DOHH2 (cell line): ENCODE measurements around the gene PTPA.

Source experiments
- H3F3A ChIP-seq: fragments of 200-600 bp; sonication (generic), shearing (Covaris generic); 2 replicates; pipeline ENCODE4 v1.6.0; 2016; ENCODE audit warnings: antibody characterized with exemption, mild to moderate bottlenecking; ENCODE audit not compliant: control insufficient read depth, insufficient read depth
- H3K27ac ChIP-seq: fragments of 200-600 bp; sonication (generic); 2 replicates; pipeline ENCODE4 v1.5.1; 2014; ENCODE audit warnings: low read depth, mild to moderate bottlenecking, low read length, moderate library complexity
- H3K27me3 ChIP-seq: fragments of 200-600 bp; sonication (generic); 2 replicates; pipeline ENCODE4 v1.6.1; 2014; ENCODE audit warnings: mild to moderate bottlenecking, low read length, mixed read lengths; ENCODE audit not compliant: control insufficient read depth
- H3K36me3 ChIP-seq: fragments of 200-600 bp; sonication (generic); 2 replicates; pipeline ENCODE4 v1.6.1; 2014; ENCODE audit warnings: mild to moderate bottlenecking, low read length, moderate library complexity, mixed read lengths; ENCODE audit not compliant: control insufficient read depth
- H3K4me1 ChIP-seq: fragments of 200-600 bp; sonication (generic); 2 replicates; pipeline ENCODE4 v1.6.1; 2014; ENCODE audit warnings: mild to moderate bottlenecking, low read length, mixed read lengths; ENCODE audit not compliant: control insufficient read depth
- H3K4me2 ChIP-seq: fragments of 200-600 bp; sonication (generic); 2 replicates; pipeline ENCODE4 v1.6.0; 2014; ENCODE audit warnings: mild to moderate bottlenecking, low read length, moderate library complexity
- H3K4me3 ChIP-seq: fragments of 200-600 bp; sonication (generic); 2 replicates; pipeline ENCODE4 v1.5.1; 2014; ENCODE audit warnings: mild to moderate bottlenecking, low read length, mixed read lengths
- H3K79me2 ChIP-seq: fragments of 200-600 bp; sonication (generic); 2 replicates; pipeline ENCODE4 v1.6.1; 2014; ENCODE audit warnings: mild to moderate bottlenecking, low read length, mixed read lengths; ENCODE audit not compliant: control insufficient read depth
- H3K9me2 ChIP-seq: fragments of 200-600 bp; sonication (generic); replicated peaks from 2 replicates; pipeline ENCODE4 v1.6.1; 2014; ENCODE audit warnings: mild to moderate bottlenecking, low read length, mixed read lengths; ENCODE audit not compliant: control insufficient read depth
- H3K9me3 ChIP-seq: fragments of 200-600 bp; sonication (generic); 2 replicates; pipeline ENCODE4 v1.6.1; 2014; ENCODE audit warnings: antibody characterized with exemption, low read length, mixed read lengths; ENCODE audit not compliant: control insufficient read depth, insufficient read depth
- H4K20me1 ChIP-seq: fragments of 200-600 bp; sonication (generic); 2 replicates; pipeline ENCODE4 v1.6.0; 2014; ENCODE audit warnings: low read depth, mild to moderate bottlenecking, antibody characterized with exemption, low read length, moderate library complexity; ENCODE audit not compliant: control insufficient read depth, insufficient read depth
- EZH2phosphoT487 ChIP-seq: fragments of 200-600 bp; sonication (generic); IDR thresholded peaks from 2 replicates; pipeline ENCODE4 v1.6.1; 2017; ENCODE audit warnings: borderline replicate concordance, mild to moderate bottlenecking, antibody characterized with exemption, low read length, moderate library complexity, mixed read lengths
- TF ChIP-seq, protein P1 (sequence below): fragments of 200-600 bp; sonication (generic); IDR thresholded peaks from one replicate; pipeline ENCODE4 v1.5.1; 2014; ENCODE audit warnings: antibody characterized with exemption, mild to moderate bottlenecking, low read depth, low read length; ENCODE audit not compliant: poor library complexity, severe bottlenecking

PTPA gene

GRCh38 chr9:129175515-129175824 is 64.3 kb downstream of the PTPA start:
- Histone ChIP-seq H3K9me2 (no peaks in the 10 kb centered on the region), H3K27me3 (peaks cover 74% of the 10 kb centered on the region), H3F3A (peaks cover 7% of the 10 kb centered on the region; the same call in 1 of the 2 replicates), H3K79me2 (no peaks in the 10 kb centered on the region), H3K4me1 (peaks cover 43% of the 10 kb centered on the region), H3K36me3 (no peaks in the 10 kb centered on the region), H3K27ac (no peak overlapping the region), H3K4me3 (peak overlapping the region; percentile 72), H4K20me1 (0 out of 2 replicates have a peak, but pooled peaks cover 2% of the 10 kb centered on the region), H3K9me3 (no peaks in the 10 kb centered on the region), H3K4me2 (peak overlapping the region; percentile 99)
- no peak for TF ChIP-seq EZH2phosphoT487
- TF ChIP-seq, protein P1, sequence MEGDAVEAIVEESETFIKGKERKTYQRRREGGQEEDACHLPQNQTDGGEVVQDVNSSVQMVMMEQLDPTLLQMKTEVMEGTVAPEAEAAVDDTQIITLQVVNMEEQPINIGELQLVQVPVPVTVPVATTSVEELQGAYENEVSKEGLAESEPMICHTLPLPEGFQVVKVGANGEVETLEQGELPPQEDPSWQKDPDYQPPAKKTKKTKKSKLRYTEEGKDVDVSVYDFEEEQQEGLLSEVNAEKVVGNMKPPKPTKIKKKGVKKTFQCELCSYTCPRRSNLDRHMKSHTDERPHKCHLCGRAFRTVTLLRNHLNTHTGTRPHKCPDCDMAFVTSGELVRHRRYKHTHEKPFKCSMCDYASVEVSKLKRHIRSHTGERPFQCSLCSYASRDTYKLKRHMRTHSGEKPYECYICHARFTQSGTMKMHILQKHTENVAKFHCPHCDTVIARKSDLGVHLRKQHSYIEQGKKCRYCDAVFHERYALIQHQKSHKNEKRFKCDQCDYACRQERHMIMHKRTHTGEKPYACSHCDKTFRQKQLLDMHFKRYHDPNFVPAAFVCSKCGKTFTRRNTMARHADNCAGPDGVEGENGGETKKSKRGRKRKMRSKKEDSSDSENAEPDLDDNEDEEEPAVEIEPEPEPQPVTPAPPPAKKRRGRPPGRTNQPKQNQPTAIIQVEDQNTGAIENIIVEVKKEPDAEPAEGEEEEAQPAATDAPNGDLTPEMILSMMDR = no peak

DNA sequence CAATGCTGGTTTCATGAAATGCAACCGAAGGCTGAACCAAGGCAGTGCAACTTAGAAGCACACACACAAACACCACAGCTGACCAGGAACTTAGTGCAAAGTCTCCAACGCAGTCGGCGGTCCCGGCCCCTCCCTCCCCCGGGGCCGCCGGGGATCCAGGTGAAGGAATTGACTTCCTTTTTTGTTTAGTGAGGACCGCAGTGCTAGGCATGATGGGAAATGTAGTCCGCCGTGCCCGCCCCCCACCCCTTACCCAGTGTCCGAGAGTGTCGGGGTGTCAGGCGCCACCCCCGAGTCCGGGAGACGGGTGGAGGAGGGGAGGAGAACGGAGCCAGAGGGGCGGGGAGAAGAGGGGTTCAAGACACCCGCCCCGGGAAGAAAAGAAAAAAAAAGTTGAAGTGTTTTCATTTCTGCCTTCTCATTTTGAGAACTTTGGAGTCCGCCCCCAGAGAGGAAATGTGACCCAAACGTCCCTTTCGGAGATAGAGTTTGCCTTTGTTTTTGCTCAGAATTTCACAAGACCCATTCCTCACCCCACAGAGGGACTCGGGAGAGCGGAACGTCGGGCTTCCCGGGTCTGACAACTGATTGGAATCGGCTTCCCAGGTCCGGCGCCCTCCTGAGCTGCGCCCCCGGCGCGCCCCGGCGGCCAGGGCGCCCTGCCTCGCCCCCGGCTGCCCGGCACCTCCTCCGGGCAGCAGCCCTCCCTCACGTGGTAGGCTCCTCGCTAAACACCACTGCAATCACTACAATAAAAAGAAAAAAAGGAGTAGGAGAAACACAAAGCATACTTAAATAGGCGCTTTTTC is 64.8 kb downstream of the PTPA start:
- Histone ChIP-seq H3K4me2 (peak overlapping the region; percentile 99), H3F3A (peaks cover 7% of the 10 kb centered on the region; the same call in 1 of the 2 replicates), H3K79me2 (no peaks in the 10 kb centered on the region), H3K27ac (no peak overlapping the region), H4K20me1 (0 out of 2 replicates have a peak, but pooled peaks cover 2% of the 10 kb centered on the region), H3K4me1 (peaks cover 43% of the 10 kb centered on the region), H3K9me2 (no peaks in the 10 kb centered on the region), H3K4me3 (peak overlapping the region; percentile 72), H3K9me3 (no peaks in the 10 kb centered on the region), H3K36me3 (no peaks in the 10 kb centered on the region), H3K27me3 (peaks cover 77% of the 10 kb centered on the region)
- TF ChIP-seq, protein P1 = no peak
- TF ChIP-seq EZH2phosphoT487 = peak; percentile 84; the same call in 1 of the 2 replicates

- Histone ChIP-seq H3K9me3 (no peaks in the 10 kb centered on the region), H3K4me2 (peak overlapping the region; percentile 99), H3K9me2 (no peaks in the 10 kb centered on the region), H3K4me1 (peaks cover 43% of the 10 kb centered on the region), H3K4me3 (peak overlapping the region; percentile 47), H3K27me3 (peaks cover 77% of the 10 kb centered on the region), H3K36me3 (no peaks in the 10 kb centered on the region), H3F3A (peaks cover 7% of the 10 kb centered on the region; the same call in 1 of the 2 replicates), H4K20me1 (0 out of 2 replicates have a peak, but pooled peaks cover 2% of the 10 kb centered on the region), H3K27ac (no peak overlapping the region), H3K79me2 (no peaks in the 10 kb centered on the region)
- TF ChIP-seq, protein P1 = no peak
- TF ChIP-seq EZH2phosphoT487 = peak; percentile 97; the same call in 1 of the 2 replicates
These were observed 65.7 kb downstream of the PTPA start for GRCh38 chr9:129176701-129177442.
